GM12878 (cell line): ENCODE data around the gene TOM1L1. TPM values are rescaled to one million over a fixed set of nuclear protein-coding genes. Genes with fewer than 3 reads are reported as not detected.
A peak's percentile ranks its signal among the peaks of the same experiment; 100 is the strongest.

ENCODE experiments used
- BCL3 ChIP-seq: IDR thresholded peaks from 2 replicates; pipeline ENCODE4 v1.6.1; 2011; ENCODE audit warnings: borderline replicate concordance, low read depth, mild to moderate bottlenecking, moderate library complexity, low read length; ENCODE audit not compliant: insufficient read depth, poor library complexity, severe bottlenecking
- EZH2 ChIP-seq: IDR thresholded peaks from 2 replicates; pipeline ENCODE4 v1.6.1; 2012; ENCODE audit warnings: low read depth, mild to moderate bottlenecking, control low read depth, inconsistent platforms, low read length, borderline replicate concordance; ENCODE audit not compliant: control insufficient read depth
- FOS ChIP-seq: IDR thresholded peaks from 3 replicates; pipeline ENCODE4 v1.6.1; 2011; ENCODE audit warnings: borderline replicate concordance; ENCODE audit not compliant: insufficient read length; ENCODE audit errors: extremely low read depth
- MTA3 ChIP-seq: IDR thresholded peaks from 2 replicates; pipeline ENCODE4 v1.6.1; 2012; ENCODE audit warnings: low read length, inconsistent platforms, borderline replicate concordance
- MXI1 ChIP-seq: fragments of 150-350 bp; IDR thresholded peaks from 2 replicates; pipeline ENCODE4 v1.6.1; 2011; ENCODE audit warnings: low read depth, mild to moderate bottlenecking, inconsistent platforms, low read length, improper control_type of control experiment
- MYC ChIP-seq: IDR thresholded peaks from 2 replicates; pipeline ENCODE4 v1.6.1; 2011; ENCODE audit warnings: mild to moderate bottlenecking, low read length, moderate library complexity, inconsistent platforms; ENCODE audit not compliant: insufficient read depth, insufficient replicate concordance, insufficient read length, severe bottlenecking
- RAD51 ChIP-seq: fragments of 450-650 bp; IDR thresholded peaks from 2 replicates; pipeline ENCODE4 v1.6.1; 2016; ENCODE audit warnings: moderate library complexity, mild to moderate bottlenecking, inconsistent platforms
- RB1 ChIP-seq: fragments of 450-650 bp; formaldehyde crosslinking; IDR thresholded peaks from 2 replicates; pipeline ENCODE4 v1.6.1; 2017; ENCODE audit warnings: mild to moderate bottlenecking, borderline replicate concordance
- RELA ChIP-seq: fragments of 450-650 bp; IDR thresholded peaks from 2 replicates; pipeline ENCODE4 v1.8.0; 2014; ENCODE audit warnings: borderline replicate concordance; ENCODE audit not compliant: partially characterized antibody
- RELB ChIP-seq: fragments of 450-650 bp; IDR thresholded peaks from 2 replicates; pipeline ENCODE4 v1.6.1; 2017; ENCODE audit warnings: low read depth, mild to moderate bottlenecking, moderate library complexity
- TCF7 ChIP-seq: IDR thresholded peaks from 2 replicates; pipeline ENCODE4 v1.6.1; 2014; ENCODE audit warnings: antibody characterized with exemption, borderline replicate concordance
- USF1 ChIP-seq: IDR thresholded peaks from 2 replicates; pipeline ENCODE4 v1.6.1; 2011; ENCODE audit warnings: borderline replicate concordance, low read depth, mild to moderate bottlenecking, moderate library complexity, mixed read lengths, low read length; ENCODE audit not compliant: insufficient read depth; ENCODE audit errors: extremely low read length
- ZNF217 ChIP-seq: fragments of 450-650 bp; IDR thresholded peaks from 2 replicates; pipeline ENCODE4 v1.6.1; 2017; ENCODE audit warnings: antibody characterized with exemption, mild to moderate bottlenecking
- polyA plus RNA-seq, 11 experiments: library from polyadenylated mRNA; depleted of rRNA in 4 of 11; unstranded in 6 of 11; stranded (reverse) in 5 of 11; fragments of >200 nt; fragmentation: Nextera tagmentation in 4 of 11; fragmentation: Illumina TruSeq in 1 of 11; extraction: Ambion mirVana in 4 of 11; extraction: Trizol in 1 of 11; gene quantifications; 1 replicate in 1 of 11; 2 replicates in 10 of 11; pipeline versions ENCODE4 v1.2.1 to v1.2.3, GENCODE V29; 2011 to 2016; ENCODE audit warnings: inconsistent platforms in 2 of 11, missing spikeins in 2 of 11, low read depth in 1 of 11
- total RNA-seq, 4 experiments: library from RNA; depleted of rRNA in 3 of 4; stranded (reverse); fragments of >200 nt in 3 of 4; fragmentation: Illumina TruSeq in 1 of 4; extraction: Trizol in 1 of 4; gene quantifications; 2 replicates each; pipeline versions ENCODE4 v1.2.1 to v1.2.3, GENCODE V29; 2013 to 2021
- TF ChIP-seq, protein P1 (sequence below), 3 experiments: IDR thresholded peaks in 2 of 3; conservative IDR thresholded peaks in 1 of 3; 2 replicates each; pipeline ENCODE4 v1.5.1; 2011; ENCODE audit warnings: low read depth in 3 of 3, low read length in 3 of 3, mild to moderate bottlenecking in 3 of 3, control low read depth in 2 of 3, moderate library complexity in 2 of 3, inconsistent platforms in 1 of 3, mixed read lengths in 1 of 3; ENCODE audit not compliant: control insufficient read depth in 2 of 3, insufficient read depth in 1 of 3; ENCODE audit errors: extremely low read depth in 1 of 3
- TF ChIP-seq, protein P2 (sequence below): IDR thresholded peaks from 2 replicates; pipeline ENCODE4 v1.6.1; 2012; ENCODE audit warnings: mild to moderate bottlenecking, low read depth, low read length

Gene TOM1L1
- total and polyA plus RNA-seq, 10 of the 15 experiments (the other 5 are each of a cell fraction or from before 2014, with no cell fraction given): 1.9 to 8.8 (median 2.5) TPM

GRCh38 chr17:54968262-54968987 lies 67.8 kb downstream of the TOM1L1 start, which contains the start of the genes COX11 and STXBP4 (continued):
- 0 out of 2 replicates have a peak, but pooled peaks have one; percentile 51 for TF ChIP-seq RELB
- TF ChIP-seq FOS: no peak
- TF ChIP-seq RAD51: no peak
- no peak for TF ChIP-seq EZH2
- 0 out of 2 replicates have a peak, but pooled peaks have one; percentile 21 for TF ChIP-seq RB1
- peak; percentile 60 for TF ChIP-seq RELA
- peak; percentile 15 for TF ChIP-seq MYC
- TF ChIP-seq, protein P1, sequence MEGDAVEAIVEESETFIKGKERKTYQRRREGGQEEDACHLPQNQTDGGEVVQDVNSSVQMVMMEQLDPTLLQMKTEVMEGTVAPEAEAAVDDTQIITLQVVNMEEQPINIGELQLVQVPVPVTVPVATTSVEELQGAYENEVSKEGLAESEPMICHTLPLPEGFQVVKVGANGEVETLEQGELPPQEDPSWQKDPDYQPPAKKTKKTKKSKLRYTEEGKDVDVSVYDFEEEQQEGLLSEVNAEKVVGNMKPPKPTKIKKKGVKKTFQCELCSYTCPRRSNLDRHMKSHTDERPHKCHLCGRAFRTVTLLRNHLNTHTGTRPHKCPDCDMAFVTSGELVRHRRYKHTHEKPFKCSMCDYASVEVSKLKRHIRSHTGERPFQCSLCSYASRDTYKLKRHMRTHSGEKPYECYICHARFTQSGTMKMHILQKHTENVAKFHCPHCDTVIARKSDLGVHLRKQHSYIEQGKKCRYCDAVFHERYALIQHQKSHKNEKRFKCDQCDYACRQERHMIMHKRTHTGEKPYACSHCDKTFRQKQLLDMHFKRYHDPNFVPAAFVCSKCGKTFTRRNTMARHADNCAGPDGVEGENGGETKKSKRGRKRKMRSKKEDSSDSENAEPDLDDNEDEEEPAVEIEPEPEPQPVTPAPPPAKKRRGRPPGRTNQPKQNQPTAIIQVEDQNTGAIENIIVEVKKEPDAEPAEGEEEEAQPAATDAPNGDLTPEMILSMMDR (IDR thresholded peaks at IDR 0.05 in 2 of 3, conservative IDR thresholded peaks at IDR 0.05 in 1 of 3; ENCODE audit: control insufficient read depth in 2 of 3, extremely low read depth in 1 of 3, insufficient read depth in 1 of 3, low read depth in 3 of 3, low read length in 3 of 3): peak in 1 of 3 experiments; percentile 47; a peak in 3 of 6 replicates
- TF ChIP-seq TCF7: no peak
- no peak for TF ChIP-seq BCL3
- no peak; the same call in 1 of the 2 replicates for TF ChIP-seq MTA3
- TF ChIP-seq, protein P2, sequence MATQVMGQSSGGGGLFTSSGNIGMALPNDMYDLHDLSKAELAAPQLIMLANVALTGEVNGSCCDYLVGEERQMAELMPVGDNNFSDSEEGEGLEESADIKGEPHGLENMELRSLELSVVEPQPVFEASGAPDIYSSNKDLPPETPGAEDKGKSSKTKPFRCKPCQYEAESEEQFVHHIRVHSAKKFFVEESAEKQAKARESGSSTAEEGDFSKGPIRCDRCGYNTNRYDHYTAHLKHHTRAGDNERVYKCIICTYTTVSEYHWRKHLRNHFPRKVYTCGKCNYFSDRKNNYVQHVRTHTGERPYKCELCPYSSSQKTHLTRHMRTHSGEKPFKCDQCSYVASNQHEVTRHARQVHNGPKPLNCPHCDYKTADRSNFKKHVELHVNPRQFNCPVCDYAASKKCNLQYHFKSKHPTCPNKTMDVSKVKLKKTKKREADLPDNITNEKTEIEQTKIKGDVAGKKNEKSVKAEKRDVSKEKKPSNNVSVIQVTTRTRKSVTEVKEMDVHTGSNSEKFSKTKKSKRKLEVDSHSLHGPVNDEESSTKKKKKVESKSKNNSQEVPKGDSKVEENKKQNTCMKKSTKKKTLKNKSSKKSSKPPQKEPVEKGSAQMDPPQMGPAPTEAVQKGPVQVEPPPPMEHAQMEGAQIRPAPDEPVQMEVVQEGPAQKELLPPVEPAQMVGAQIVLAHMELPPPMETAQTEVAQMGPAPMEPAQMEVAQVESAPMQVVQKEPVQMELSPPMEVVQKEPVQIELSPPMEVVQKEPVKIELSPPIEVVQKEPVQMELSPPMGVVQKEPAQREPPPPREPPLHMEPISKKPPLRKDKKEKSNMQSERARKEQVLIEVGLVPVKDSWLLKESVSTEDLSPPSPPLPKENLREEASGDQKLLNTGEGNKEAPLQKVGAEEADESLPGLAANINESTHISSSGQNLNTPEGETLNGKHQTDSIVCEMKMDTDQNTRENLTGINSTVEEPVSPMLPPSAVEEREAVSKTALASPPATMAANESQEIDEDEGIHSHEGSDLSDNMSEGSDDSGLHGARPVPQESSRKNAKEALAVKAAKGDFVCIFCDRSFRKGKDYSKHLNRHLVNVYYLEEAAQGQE: no peak
- TF ChIP-seq ZNF217: peak; percentile 13; the same call in 1 of the 2 replicates
- TF ChIP-seq USF1: no peak
- peak; percentile 94; the same call in 1 of the 2 replicates for TF ChIP-seq MXI1
